Measurements from ENCODE around the gene TMCC1. TPM values are rescaled to one million over a fixed set of nuclear protein-coding genes. Genes with fewer than 3 reads are reported as not detected.

TMCC1 gene
- total and polyA plus RNA-seq, 9 donors: 26.8 to 37.8 (median 30.9) TPM

GRCh38 chr3:129603991-129604749 lies 289.3 kb downstream of the TMCC1 start:
- peaks cover 5% of the 10 kb centered on the region for H3K27me3 ChIP-seq (ENCODE audit: control insufficient read depth, insufficient read depth, low read length)
- H3K4me1 ChIP-seq (ENCODE audit: control insufficient read depth, insufficient read depth, low read length): peaks cover 79% of the 10 kb centered on the region
- DNase-seq: no peak
- no peaks in the 10 kb centered on the region for H3K9me3 ChIP-seq (replicated peaks; ENCODE audit: control insufficient read depth, low read depth, low read length)
- H3K27ac ChIP-seq (ENCODE audit: low read length): peak overlapping the region; percentile 54
- H3K4me3 ChIP-seq (ENCODE audit: low read length): peak overlapping the region; percentile 61
- 73% methylated on average over 8 of the region's 8 CpGs for WGBS (ENCODE audit: insufficient coverage)
- H3K36me3 ChIP-seq (ENCODE audit: control insufficient read depth, insufficient read depth, low read length): peaks cover 16% of the 10 kb centered on the region

GRCh38 chr3:129603561-129603942 lies 290.0 kb downstream of the TMCC1 start:
- H3K9me3 ChIP-seq (replicated peaks; ENCODE audit: control insufficient read depth, low read depth, low read length): no peaks in the 10 kb centered on the region
- peaks cover 16% of the 10 kb centered on the region for H3K36me3 ChIP-seq (ENCODE audit: control insufficient read depth, insufficient read depth, low read length)
- peak overlapping the region; percentile 54 for H3K27ac ChIP-seq (ENCODE audit: low read length)
- DNase-seq: no peak
- peaks cover 4% of the 10 kb centered on the region for H3K27me3 ChIP-seq (ENCODE audit: control insufficient read depth, insufficient read depth, low read length)
- H3K4me1 ChIP-seq (ENCODE audit: control insufficient read depth, insufficient read depth, low read length): peaks cover 78% of the 10 kb centered on the region
- WGBS (ENCODE audit: insufficient coverage): 39% methylated on average over 6 of the region's 7 CpGs
- H3K4me3 ChIP-seq (ENCODE audit: low read length): peak overlapping the region; percentile 61

GRCh38 chr3:129602730-129603560 lies 290.6 kb downstream of the TMCC1 start:
- peak overlapping the region; percentile 61 for H3K4me3 ChIP-seq (ENCODE audit: low read length)
- no peaks in the 10 kb centered on the region for H3K9me3 ChIP-seq (replicated peaks; ENCODE audit: control insufficient read depth, low read depth, low read length)
- peak; percentile 89 for DNase-seq
- WGBS (ENCODE audit: insufficient coverage): 60% methylated on average over 8 of the region's 15 CpGs
- peaks cover 78% of the 10 kb centered on the region for H3K4me1 ChIP-seq (ENCODE audit: control insufficient read depth, insufficient read depth, low read length)
- H3K27ac ChIP-seq (ENCODE audit: low read length): peak overlapping the region; percentile 54
- H3K27me3 ChIP-seq (ENCODE audit: control insufficient read depth, insufficient read depth, low read length): peaks cover 2% of the 10 kb centered on the region
- H3K36me3 ChIP-seq (ENCODE audit: control insufficient read depth, insufficient read depth, low read length): peaks cover 16% of the 10 kb centered on the region

- no peak for DNase-seq
- no peaks in the 10 kb centered on the region for H3K9me3 ChIP-seq (replicated peaks; ENCODE audit: control insufficient read depth, low read depth, low read length)
- no peak overlapping the region for H3K27ac ChIP-seq (ENCODE audit: low read length)
- peaks cover 16% of the 10 kb centered on the region for H3K36me3 ChIP-seq (ENCODE audit: control insufficient read depth, insufficient read depth, low read length)
- H3K27me3 ChIP-seq (ENCODE audit: control insufficient read depth, insufficient read depth, low read length): no peaks in the 10 kb centered on the region
- peaks cover 78% of the 10 kb centered on the region for H3K4me1 ChIP-seq (ENCODE audit: control insufficient read depth, insufficient read depth, low read length)
- peak overlapping the region; percentile 61 for H3K4me3 ChIP-seq (ENCODE audit: low read length)
- WGBS (ENCODE audit: insufficient coverage): 93% methylated on average over 11 of the region's 11 CpGs
Measured at GRCh38 chr3:129602309-129602708, 291.2 kb downstream of the TMCC1 start.

GRCh38 chr3:129601713-129602112 lies 291.8 kb downstream of the TMCC1 start:
- H3K27me3 ChIP-seq (ENCODE audit: control insufficient read depth, insufficient read depth, low read length): no peaks in the 10 kb centered on the region
- 82% methylated on average over 2 of the region's 5 CpGs for WGBS (ENCODE audit: insufficient coverage)
- peaks cover 16% of the 10 kb centered on the region for H3K36me3 ChIP-seq (ENCODE audit: control insufficient read depth, insufficient read depth, low read length)
- peaks cover 81% of the 10 kb centered on the region for H3K4me1 ChIP-seq (ENCODE audit: control insufficient read depth, insufficient read depth, low read length)
- peak overlapping the region; percentile 61 for H3K4me3 ChIP-seq (ENCODE audit: low read length)
- H3K9me3 ChIP-seq (replicated peaks; ENCODE audit: control insufficient read depth, low read depth, low read length): no peaks in the 10 kb centered on the region
- DNase-seq: no peak
- no peak overlapping the region for H3K27ac ChIP-seq (ENCODE audit: low read length)

- DNase-seq: no peak
- Histone ChIP-seq H3K9me3 (replicated peaks; ENCODE audit: control insufficient read depth, low read depth, low read length) (no peaks in the 10 kb centered on the region), H3K4me1 (ENCODE audit: control insufficient read depth, insufficient read depth, low read length) (peaks cover 88% of the 10 kb centered on the region), H3K27ac (ENCODE audit: low read length) (peak overlapping the region; percentile 67), H3K36me3 (ENCODE audit: control insufficient read depth, insufficient read depth, low read length) (peaks cover 16% of the 10 kb centered on the region), H3K4me3 (ENCODE audit: low read length) (no peak overlapping the region), H3K27me3 (ENCODE audit: control insufficient read depth, insufficient read depth, low read length) (no peaks in the 10 kb centered on the region)
- 79% methylated on average over 1 of the region's 2 CpGs for WGBS (ENCODE audit: insufficient coverage)
Measured at GRCh38 chr3:129600348-129600747, 293.2 kb downstream of the TMCC1 start.

GRCh38 chr3:129599607-129600006 lies 293.9 kb downstream of the TMCC1 start:
- peak; percentile 75 for DNase-seq
- no peaks in the 10 kb centered on the region for H3K27me3 ChIP-seq (ENCODE audit: control insufficient read depth, insufficient read depth, low read length)
- H3K4me3 ChIP-seq (ENCODE audit: low read length): peak overlapping the region; percentile 5
- no peaks in the 10 kb centered on the region for H3K9me3 ChIP-seq (replicated peaks; ENCODE audit: control insufficient read depth, low read depth, low read length)
- H3K4me1 ChIP-seq (ENCODE audit: control insufficient read depth, insufficient read depth, low read length): peaks cover 91% of the 10 kb centered on the region
- peak overlapping the region; percentile 67 for H3K27ac ChIP-seq (ENCODE audit: low read length)
- WGBS (ENCODE audit: insufficient coverage): 53% methylated on average over 3 of the region's 5 CpGs
- peaks cover 13% of the 10 kb centered on the region for H3K36me3 ChIP-seq (ENCODE audit: control insufficient read depth, insufficient read depth, low read length)

GRCh38 chr3:129599073-129599472 lies 294.4 kb downstream of the TMCC1 start:
- Histone ChIP-seq H3K4me1 (ENCODE audit: control insufficient read depth, insufficient read depth, low read length) (peaks cover 91% of the 10 kb centered on the region), H3K27me3 (ENCODE audit: control insufficient read depth, insufficient read depth, low read length) (no peaks in the 10 kb centered on the region), H3K27ac (ENCODE audit: low read length) (peak overlapping the region; percentile 67), H3K4me3 (ENCODE audit: low read length) (no peak overlapping the region), H3K36me3 (ENCODE audit: control insufficient read depth, insufficient read depth, low read length) (peaks cover 12% of the 10 kb centered on the region), H3K9me3 (replicated peaks; ENCODE audit: control insufficient read depth, low read depth, low read length) (no peaks in the 10 kb centered on the region)
- DNase-seq: no peak
- 74% methylated on average over 19 of the region's 19 CpGs for WGBS (ENCODE audit: insufficient coverage)

- Histone ChIP-seq H3K4me1 (ENCODE audit: control insufficient read depth, insufficient read depth, low read length) (peaks cover 91% of the 10 kb centered on the region), H3K27me3 (ENCODE audit: control insufficient read depth, insufficient read depth, low read length) (no peaks in the 10 kb centered on the region), H3K27ac (ENCODE audit: low read length) (peak overlapping the region; percentile 92), H3K4me3 (ENCODE audit: low read length) (no peak overlapping the region), H3K9me3 (replicated peaks; ENCODE audit: control insufficient read depth, low read depth, low read length) (no peaks in the 10 kb centered on the region), H3K36me3 (ENCODE audit: control insufficient read depth, insufficient read depth, low read length) (peaks cover 12% of the 10 kb centered on the region)
- 82% methylated on average over 7 of the region's 11 CpGs for WGBS (ENCODE audit: insufficient coverage)
- no peak for DNase-seq
Measured at GRCh38 chr3:129598484-129598883, 295.0 kb downstream of the TMCC1 start.

GRCh38 chr3:129598000-129598381 lies 295.5 kb downstream of the TMCC1 start:
- Histone ChIP-seq H3K9me3 (replicated peaks; ENCODE audit: control insufficient read depth, low read depth, low read length) (no peaks in the 10 kb centered on the region), H3K36me3 (ENCODE audit: control insufficient read depth, insufficient read depth, low read length) (peaks cover 10% of the 10 kb centered on the region), H3K4me1 (ENCODE audit: control insufficient read depth, insufficient read depth, low read length) (peaks cover 91% of the 10 kb centered on the region), H3K4me3 (ENCODE audit: low read length) (no peak overlapping the region), H3K27ac (ENCODE audit: low read length) (peak overlapping the region; percentile 92), H3K27me3 (ENCODE audit: control insufficient read depth, insufficient read depth, low read length) (no peaks in the 10 kb centered on the region)
- DNase-seq: no peak
- WGBS (ENCODE audit: insufficient coverage): 18% methylated on average over 4 of the region's 5 CpGs
